Superior temporal gyrus (tissue), 1 donor: ENCODE results near the gene SGMS1.
A peak's percentile ranks its signal among the peaks of the same experiment; 100 is the strongest.

ENCODE experiments used
- DNase-seq: peaks from one replicate; pipeline ENCODE4 v3.0.0-alpha.2; 2016; ENCODE audit errors: extremely low spot score

Gene SGMS1

GRCh38 chr10:50312464-50313437 is 311.0 kb downstream of the SGMS1 start:
- no peak for DNase-seq

- DNase-seq, result no peak
These were observed 313.1 kb downstream of the SGMS1 start for GRCh38 chr10:50310560-50311174.

GRCh38 chr10:50309342-50309741 is 314.4 kb downstream of the SGMS1 start:
- DNase-seq, result no peak

- DNase-seq, result no peak
These were observed 319.1 kb downstream of the SGMS1 start for GRCh38 chr10:50304660-50305059.

GRCh38 chr10:50299948-50300669 is 323.6 kb downstream of the SGMS1 start:
- DNase-seq, result no peak

GRCh38 chr10:50295367-50295766 is 328.4 kb downstream of the SGMS1 start:
- no peak for DNase-seq

GRCh38 chr10:50294582-50294981 is 329.2 kb downstream of the SGMS1 start:
- DNase-seq, result no peak

GRCh38 chr10:50293513-50294313 is 330.0 kb downstream of the SGMS1 start:
- DNase-seq, result no peak

GRCh38 chr10:50291261-50291850 is 332.4 kb downstream of the SGMS1 start:
- DNase-seq, result peak; percentile 46

- no peak for DNase-seq
These were observed 334.6 kb downstream of the SGMS1 start for GRCh38 chr10:50289196-50289595.

- no peak for DNase-seq
These were observed 336.6 kb downstream of the SGMS1 start for GRCh38 chr10:50286996-50287803.

GRCh38 chr10:50286517-50286916 is 337.2 kb downstream of the SGMS1 start:
- peak; percentile 20 for DNase-seq

GRCh38 chr10:50281967-50282522 is 341.7 kb downstream of the SGMS1 start:
- DNase-seq, result no peak

GRCh38 chr10:50281210-50281966 is 342.4 kb downstream of the SGMS1 start:
- DNase-seq, result no peak

GRCh38 chr10:50280049-50280841 is 343.5 kb downstream of the SGMS1 start:
- DNase-seq, result no peak

GRCh38 chr10:50279489-50279888 is 344.3 kb downstream of the SGMS1 start:
- no peak for DNase-seq

- peak; percentile 60 for DNase-seq
These were observed 348.0 kb downstream of the SGMS1 start for GRCh38 chr10:50275650-50276235.

GRCh38 chr10:50272531-50272930 is 351.2 kb downstream of the SGMS1 start:
- no peak for DNase-seq
